ENCODE results near the gene ARF1.

The ARF1 gene

DNA sequence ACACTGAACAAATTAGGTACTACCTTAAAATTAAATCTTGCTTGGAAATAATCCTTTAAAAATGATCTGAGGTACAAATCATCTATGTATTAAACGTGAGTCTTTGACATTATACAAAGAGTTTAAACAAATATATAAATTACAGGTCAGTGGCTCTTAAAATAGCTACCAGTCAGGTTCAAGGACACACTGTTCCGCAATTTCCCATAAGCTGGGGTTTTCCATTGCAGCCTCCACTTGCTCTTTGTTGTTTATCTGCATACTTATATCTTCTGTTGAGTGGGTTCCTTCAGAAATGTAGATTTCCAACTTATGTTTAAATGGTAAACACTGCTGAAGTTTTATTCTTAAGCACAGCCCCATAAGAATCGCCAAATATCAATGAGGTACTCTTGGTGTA, 32.3 kb downstream of the ARF1 start:
- H3K9me3 ChIP-seq (ENCODE audit: control insufficient read depth, insufficient read depth, low read depth, low read length) = no peaks in the 10 kb centered on the region
- H3K4me3 ChIP-seq (ENCODE audit: low read depth, low read length) = no peak overlapping the region
- H3K4me1 ChIP-seq (ENCODE audit: control insufficient read depth, insufficient read depth, low read length) = no peaks in the 10 kb centered on the region
- no peaks in the 10 kb centered on the region for H3K36me3 ChIP-seq (ENCODE audit: control insufficient read depth in 2 of 2, insufficient read depth in 1 of 2, low read length in 2 of 2)
- ChIA-PET POLR2A (no interaction called here), CTCF (interaction anchor here (0.9 to 9.9 kb wide), 2 partner anchors 12 to 16 kb away, joined by 3 to 57 read pairs; no protein-coding TSS in a partner anchor)
- no peak overlapping the region for H3K27ac ChIP-seq (ENCODE audit: extremely low read depth, low read depth, low read length)
- TF ChIP-seq, protein P1, sequence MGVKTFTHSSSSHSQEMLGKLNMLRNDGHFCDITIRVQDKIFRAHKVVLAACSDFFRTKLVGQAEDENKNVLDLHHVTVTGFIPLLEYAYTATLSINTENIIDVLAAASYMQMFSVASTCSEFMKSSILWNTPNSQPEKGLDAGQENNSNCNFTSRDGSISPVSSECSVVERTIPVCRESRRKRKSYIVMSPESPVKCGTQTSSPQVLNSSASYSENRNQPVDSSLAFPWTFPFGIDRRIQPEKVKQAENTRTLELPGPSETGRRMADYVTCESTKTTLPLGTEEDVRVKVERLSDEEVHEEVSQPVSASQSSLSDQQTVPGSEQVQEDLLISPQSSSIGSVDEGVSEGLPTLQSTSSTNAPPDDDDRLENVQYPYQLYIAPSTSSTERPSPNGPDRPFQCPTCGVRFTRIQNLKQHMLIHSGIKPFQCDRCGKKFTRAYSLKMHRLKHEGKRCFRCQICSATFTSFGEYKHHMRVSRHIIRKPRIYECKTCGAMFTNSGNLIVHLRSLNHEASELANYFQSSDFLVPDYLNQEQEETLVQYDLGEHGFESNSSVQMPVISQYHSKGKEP (tag by site-specific recombination; IDR thresholded peaks at IDR 0.05) = no peak
- TF ChIP-seq ZNF549 (tag by site-specific recombination; IDR thresholded peaks at IDR 0.05) = no peak
- TF ChIP-seq, protein P2, sequence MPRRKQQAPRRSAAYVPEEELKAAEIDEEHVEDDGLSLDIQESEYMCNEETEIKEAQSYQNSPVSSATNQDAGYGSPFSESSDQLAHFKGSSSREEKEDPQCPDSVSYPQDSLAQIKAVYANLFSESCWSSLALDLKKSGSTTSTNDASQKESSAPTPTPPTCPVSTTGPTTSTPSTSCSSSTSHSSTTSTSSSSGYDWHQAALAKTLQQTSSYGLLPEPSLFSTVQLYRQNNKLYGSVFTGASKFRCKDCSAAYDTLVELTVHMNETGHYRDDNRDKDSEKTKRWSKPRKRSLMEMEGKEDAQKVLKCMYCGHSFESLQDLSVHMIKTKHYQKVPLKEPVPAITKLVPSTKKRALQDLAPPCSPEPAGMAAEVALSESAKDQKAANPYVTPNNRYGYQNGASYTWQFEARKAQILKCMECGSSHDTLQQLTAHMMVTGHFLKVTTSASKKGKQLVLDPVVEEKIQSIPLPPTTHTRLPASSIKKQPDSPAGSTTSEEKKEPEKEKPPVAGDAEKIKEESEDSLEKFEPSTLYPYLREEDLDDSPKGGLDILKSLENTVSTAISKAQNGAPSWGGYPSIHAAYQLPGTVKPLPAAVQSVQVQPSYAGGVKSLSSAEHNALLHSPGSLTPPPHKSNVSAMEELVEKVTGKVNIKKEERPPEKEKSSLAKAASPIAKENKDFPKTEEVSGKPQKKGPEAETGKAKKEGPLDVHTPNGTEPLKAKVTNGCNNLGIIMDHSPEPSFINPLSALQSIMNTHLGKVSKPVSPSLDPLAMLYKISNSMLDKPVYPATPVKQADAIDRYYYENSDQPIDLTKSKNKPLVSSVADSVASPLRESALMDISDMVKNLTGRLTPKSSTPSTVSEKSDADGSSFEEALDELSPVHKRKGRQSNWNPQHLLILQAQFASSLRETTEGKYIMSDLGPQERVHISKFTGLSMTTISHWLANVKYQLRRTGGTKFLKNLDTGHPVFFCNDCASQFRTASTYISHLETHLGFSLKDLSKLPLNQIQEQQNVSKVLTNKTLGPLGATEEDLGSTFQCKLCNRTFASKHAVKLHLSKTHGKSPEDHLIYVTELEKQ (tag by site-specific recombination; IDR thresholded peaks at IDR 0.05; ENCODE audit: borderline replicate concordance) = no peak
- no peak for TF ChIP-seq ZNF148 (tag by site-specific recombination; IDR thresholded peaks at IDR 0.05; ENCODE audit: borderline replicate concordance)
- no peak for TF ChIP-seq ZNF404 (tag by site-specific recombination; IDR thresholded peaks at IDR 0.05)
- no peak for TF ChIP-seq ZNF571 (tag by site-specific recombination; IDR thresholded peaks at IDR 0.05)
- TF ChIP-seq KLF1 (tag by site-specific recombination; IDR thresholded peaks at IDR 0.05) = no peak

DNA sequence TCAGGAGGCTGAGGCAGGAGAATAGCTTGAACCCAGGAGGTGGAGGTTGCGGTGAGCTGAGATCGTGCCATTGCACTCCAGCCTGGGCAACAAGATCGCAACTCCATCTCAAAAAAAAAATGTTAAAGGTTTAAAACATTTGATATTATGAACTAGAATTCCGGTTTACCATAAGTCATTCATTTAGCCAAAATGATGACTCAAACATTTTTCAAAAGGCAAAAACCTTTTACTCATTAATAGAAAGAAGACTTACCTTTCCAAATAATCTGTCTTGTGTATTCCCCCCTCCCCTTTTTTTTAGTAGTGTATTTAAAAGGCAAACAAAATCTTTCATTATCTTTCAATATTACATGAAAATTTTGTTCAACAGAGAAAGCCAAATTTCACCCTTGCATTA, 34.8 kb downstream of the ARF1 start:
- POLR2A ChIA-PET = no interaction called here
- H3K4me1 ChIP-seq (ENCODE audit: control insufficient read depth, insufficient read depth, low read length) = no peaks in the 10 kb centered on the region
- H3K9me3 ChIP-seq (ENCODE audit: control insufficient read depth, insufficient read depth, low read depth, low read length) = no peaks in the 10 kb centered on the region
- no peaks in the 10 kb centered on the region for H3K36me3 ChIP-seq (ENCODE audit: control insufficient read depth in 2 of 2, insufficient read depth in 1 of 2, low read length in 2 of 2)
- no peak overlapping the region for H3K27ac ChIP-seq (ENCODE audit: extremely low read depth, low read depth, low read length)
- H3K4me3 ChIP-seq (ENCODE audit: low read depth, low read length) = no peak overlapping the region
- no peak for TF ChIP-seq ZNF561 (tag by site-specific recombination; IDR thresholded peaks at IDR 0.05; ENCODE audit: borderline replicate concordance)
- TF ChIP-seq, protein P3, sequence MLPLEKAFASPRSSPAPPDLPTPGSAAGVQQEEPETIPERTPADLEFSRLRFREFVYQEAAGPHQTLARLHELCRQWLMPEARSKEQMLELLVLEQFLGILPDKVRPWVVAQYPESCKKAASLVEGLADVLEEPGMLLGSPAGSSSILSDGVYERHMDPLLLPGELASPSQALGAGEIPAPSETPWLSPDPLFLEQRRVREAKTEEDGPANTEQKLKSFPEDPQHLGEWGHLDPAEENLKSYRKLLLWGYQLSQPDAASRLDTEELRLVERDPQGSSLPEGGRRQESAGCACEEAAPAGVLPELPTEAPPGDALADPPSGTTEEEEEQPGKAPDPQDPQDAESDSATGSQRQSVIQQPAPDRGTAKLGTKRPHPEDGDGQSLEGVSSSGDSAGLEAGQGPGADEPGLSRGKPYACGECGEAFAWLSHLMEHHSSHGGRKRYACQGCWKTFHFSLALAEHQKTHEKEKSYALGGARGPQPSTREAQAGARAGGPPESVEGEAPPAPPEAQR (tag by site-specific recombination; IDR thresholded peaks at IDR 0.05) = no peak
- CTCF ChIA-PET = no interaction called here

- H3K9me3 ChIP-seq (ENCODE audit: control insufficient read depth, insufficient read depth, low read depth, low read length) = no peaks in the 10 kb centered on the region
- no peak overlapping the region for H3K27ac ChIP-seq (ENCODE audit: extremely low read depth, low read depth, low read length)
- ChIA-PET POLR2A (no interaction called here), CTCF (interaction anchor here (0.7 to 1.9 kb wide), 4 partner anchors 8 to 119 kb away, joined by 3 to 7 read pairs (median 5); no protein-coding TSS in a partner anchor)
- H3K4me1 ChIP-seq (ENCODE audit: control insufficient read depth, insufficient read depth, low read length) = no peaks in the 10 kb centered on the region
- H3K4me3 ChIP-seq (ENCODE audit: low read depth, low read length) = no peak overlapping the region
- H3K36me3 ChIP-seq (ENCODE audit: control insufficient read depth in 2 of 2, insufficient read depth in 1 of 2, low read length in 2 of 2) = no peaks in the 10 kb centered on the region
- peak; percentile 97 for TF ChIP-seq ZNF626 (tag by site-specific recombination; IDR thresholded peaks at IDR 0.05)
- TF ChIP-seq ZNF571 (tag by site-specific recombination; IDR thresholded peaks at IDR 0.05) = no peak
- no peak for TF ChIP-seq ZNF585B (tag by site-specific recombination; IDR thresholded peaks at IDR 0.05)
- TF ChIP-seq ZNF174 (tag by site-specific recombination; IDR thresholded peaks at IDR 0.05) = no peak
- TF ChIP-seq ZNF664 (tag by site-specific recombination; IDR thresholded peaks at IDR 0.05) = no peak
- TF ChIP-seq ZNF548 (tag by site-specific recombination; IDR thresholded peaks at IDR 0.05) = 0 out of 2 replicates have a peak, but pooled peaks have one; percentile 30
- TF ChIP-seq KLF1 (tag by site-specific recombination; IDR thresholded peaks at IDR 0.05) = no peak
- peak; percentile 84 for TF ChIP-seq ZNF510 (tag by site-specific recombination; IDR thresholded peaks at IDR 0.05; ENCODE audit: insufficient replicate concordance)
- TF ChIP-seq, protein P4, sequence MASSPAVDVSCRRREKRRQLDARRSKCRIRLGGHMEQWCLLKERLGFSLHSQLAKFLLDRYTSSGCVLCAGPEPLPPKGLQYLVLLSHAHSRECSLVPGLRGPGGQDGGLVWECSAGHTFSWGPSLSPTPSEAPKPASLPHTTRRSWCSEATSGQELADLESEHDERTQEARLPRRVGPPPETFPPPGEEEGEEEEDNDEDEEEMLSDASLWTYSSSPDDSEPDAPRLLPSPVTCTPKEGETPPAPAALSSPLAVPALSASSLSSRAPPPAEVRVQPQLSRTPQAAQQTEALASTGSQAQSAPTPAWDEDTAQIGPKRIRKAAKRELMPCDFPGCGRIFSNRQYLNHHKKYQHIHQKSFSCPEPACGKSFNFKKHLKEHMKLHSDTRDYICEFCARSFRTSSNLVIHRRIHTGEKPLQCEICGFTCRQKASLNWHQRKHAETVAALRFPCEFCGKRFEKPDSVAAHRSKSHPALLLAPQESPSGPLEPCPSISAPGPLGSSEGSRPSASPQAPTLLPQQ (tag by site-specific recombination; IDR thresholded peaks at IDR 0.05) = no peak
- TF ChIP-seq, protein P2 (tag by site-specific recombination; IDR thresholded peaks at IDR 0.05; ENCODE audit: borderline replicate concordance) = 0 out of 2 replicates have a peak, but pooled peaks have one; percentile 7
These were observed 35.5 kb downstream of the ARF1 start for GRCh38 chr1:228118040-228118439.

Data from HEK293 (cell line).